Erythroblast (primary cell): ENCODE results near the gene CMIP.

ENCODE experiments used
- GATA1 ChIP-seq: IDR thresholded peaks from 2 replicates; pipeline ENCODE4 v1.6.1; 2011; ENCODE audit warnings: low read depth, mild to moderate bottlenecking, control low read depth, low read length, moderate library complexity
- POLR2A ChIP-seq: IDR thresholded peaks from 2 replicates; pipeline ENCODE4 v1.6.1; 2011; ENCODE audit warnings: mild to moderate bottlenecking, low read length

DNA sequence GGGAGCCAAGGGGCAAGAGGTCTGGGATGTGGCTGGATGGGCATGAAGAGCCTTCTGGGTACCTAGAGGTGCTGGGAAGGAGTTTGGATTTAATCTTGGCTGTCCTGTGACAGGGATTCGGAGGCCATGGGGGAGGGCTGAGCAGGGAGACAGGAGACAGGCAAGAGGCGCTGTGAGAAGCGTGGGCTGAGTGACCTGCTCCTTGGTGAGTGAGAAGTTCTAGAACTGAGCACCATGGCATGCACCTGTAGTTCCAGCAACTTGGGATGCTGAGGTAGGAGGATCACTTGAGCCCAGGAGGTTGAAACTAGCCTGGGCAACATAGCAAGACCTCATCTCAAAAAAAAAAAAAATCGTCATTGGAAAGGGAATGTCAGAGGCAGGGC lies 256.2 kb downstream of the CMIP start:
- no peak for TF ChIP-seq POLR2A
- no peak for TF ChIP-seq GATA1
